ENCODE measurements around the gene USP11.

DNA sequence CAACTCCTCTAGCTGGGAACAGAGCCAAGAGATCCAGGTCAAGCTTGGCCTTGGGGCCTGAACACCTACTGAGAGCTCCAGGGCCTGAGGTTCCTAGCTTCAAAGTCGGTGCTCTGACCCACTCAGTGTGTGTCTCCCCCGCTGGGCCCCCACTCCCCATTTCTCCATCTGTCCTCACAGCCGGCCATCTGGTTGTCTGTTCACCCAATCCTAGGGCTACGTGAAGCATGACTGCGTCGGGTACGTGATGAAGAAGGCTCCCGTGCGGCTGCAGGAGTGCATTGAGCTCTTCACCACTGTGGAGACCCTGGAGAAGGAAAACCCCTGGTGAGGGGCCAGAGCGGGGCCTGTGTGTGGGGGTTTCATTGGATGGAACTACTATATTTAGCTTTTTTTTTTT is 12.3 kb downstream of the USP11 start:
- TF ChIP-seq, protein P1, sequence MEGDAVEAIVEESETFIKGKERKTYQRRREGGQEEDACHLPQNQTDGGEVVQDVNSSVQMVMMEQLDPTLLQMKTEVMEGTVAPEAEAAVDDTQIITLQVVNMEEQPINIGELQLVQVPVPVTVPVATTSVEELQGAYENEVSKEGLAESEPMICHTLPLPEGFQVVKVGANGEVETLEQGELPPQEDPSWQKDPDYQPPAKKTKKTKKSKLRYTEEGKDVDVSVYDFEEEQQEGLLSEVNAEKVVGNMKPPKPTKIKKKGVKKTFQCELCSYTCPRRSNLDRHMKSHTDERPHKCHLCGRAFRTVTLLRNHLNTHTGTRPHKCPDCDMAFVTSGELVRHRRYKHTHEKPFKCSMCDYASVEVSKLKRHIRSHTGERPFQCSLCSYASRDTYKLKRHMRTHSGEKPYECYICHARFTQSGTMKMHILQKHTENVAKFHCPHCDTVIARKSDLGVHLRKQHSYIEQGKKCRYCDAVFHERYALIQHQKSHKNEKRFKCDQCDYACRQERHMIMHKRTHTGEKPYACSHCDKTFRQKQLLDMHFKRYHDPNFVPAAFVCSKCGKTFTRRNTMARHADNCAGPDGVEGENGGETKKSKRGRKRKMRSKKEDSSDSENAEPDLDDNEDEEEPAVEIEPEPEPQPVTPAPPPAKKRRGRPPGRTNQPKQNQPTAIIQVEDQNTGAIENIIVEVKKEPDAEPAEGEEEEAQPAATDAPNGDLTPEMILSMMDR (conservative IDR thresholded peaks at IDR 0.05; ENCODE audit: low read depth, low read length): no peak
- no peak for TF ChIP-seq EZH2 (IDR thresholded peaks at IDR 0.05; ENCODE audit: borderline replicate concordance, low read depth, low read length, poor library complexity, severe bottlenecking)

Measured in A673 (cell line).